Stimulated activated CD8-positive, alpha-beta memory T cell treated with anti-CD3 and anti-CD28 coated beads, Interleukin-4, amount 100 ng/mL, for 1 hour (primary cell): Measurements from ENCODE around the gene NUDT2.
"Not testable (repeated sequence)": the region's sequence is repeated elsewhere in the genome, so short reads cannot be mapped to it uniquely, and the experiment has no call there.

Source experiments
- DNase-seq, 2 donors: peaks; one replicate each; pipeline ENCODE4 v3.0.0-alpha.2; 2020; ENCODE audit warnings: low read depth in 2 of 2, low spot score in 1 of 2

Gene NUDT2

GRCh38 chr9:34328987-34329832 lies at the start of gene NUDT2, which contains the start of gene KIF24:
Gene NUDT2, plus strand, starts transcription at chr9:34329569. Its CDS starts 9,471 bp downstream, at chr9:34339040.
Gene KIF24, minus strand, starts transcription at chr9:34329268. Its CDS starts 17,922 bp downstream, at chr9:34311346.
- DNase-seq, result peak; percentile 82 to 87

DNA sequence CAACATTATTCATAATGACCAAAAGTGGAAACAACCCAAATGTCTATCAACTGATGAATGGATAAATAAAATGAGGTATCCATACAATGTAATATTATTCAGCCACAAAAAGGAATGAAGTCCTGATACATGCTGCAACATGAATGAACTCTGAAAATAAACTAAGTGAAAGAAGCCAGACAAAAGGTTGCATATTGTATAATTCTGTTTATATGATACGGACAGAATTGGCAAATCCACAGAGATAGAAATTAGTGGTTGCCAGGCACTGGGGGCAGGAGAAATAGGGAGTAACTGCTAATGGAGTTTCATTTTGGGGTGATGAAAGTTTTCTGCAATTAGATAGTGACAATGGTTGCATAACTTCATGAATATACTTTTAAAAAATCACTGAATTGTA lies 47.3 kb upstream of the NUDT2 start:
- DNase-seq, result no peak

DNA sequence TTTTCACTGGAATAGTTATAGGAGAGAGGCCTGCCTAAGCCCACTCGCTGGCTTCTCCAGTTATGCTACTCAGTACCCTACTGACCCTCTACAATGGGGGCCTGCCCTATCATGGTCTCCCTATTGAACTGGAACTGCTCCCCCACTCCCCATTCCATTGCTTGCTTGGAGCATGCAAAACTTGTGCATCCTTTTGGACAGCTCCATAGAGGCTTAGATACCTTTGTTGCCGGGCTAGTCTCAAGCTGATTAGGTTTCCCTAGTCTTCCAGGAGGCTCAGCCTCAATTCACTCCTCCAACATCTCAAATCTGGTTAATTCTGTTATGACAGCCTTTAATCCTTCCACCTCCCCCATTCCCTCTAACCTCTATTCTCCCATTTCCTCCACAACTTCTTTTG lies 40.2 kb upstream of the NUDT2 start:
- DNase-seq, result no peak

DNA sequence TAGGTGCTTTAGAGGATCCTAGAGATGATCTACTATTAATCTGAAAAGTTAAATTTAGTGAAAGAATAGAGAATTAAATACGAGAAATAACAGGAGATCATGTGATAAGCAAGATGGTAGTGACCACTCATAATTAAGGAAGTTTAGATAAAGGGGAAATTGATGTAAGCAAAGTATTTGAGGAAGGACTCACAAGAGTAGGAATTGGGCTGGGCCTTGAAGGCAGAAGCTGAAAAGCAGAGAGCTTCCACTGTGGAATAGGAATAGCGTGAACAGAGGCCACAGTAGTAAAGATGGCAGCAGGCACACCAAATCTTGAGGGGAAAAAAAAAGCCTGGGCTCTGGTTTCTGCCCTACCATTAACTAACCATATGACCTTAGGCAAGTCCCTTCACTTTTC lies 38.3 kb upstream of the NUDT2 start:
- no peak for DNase-seq

GRCh38 chr9:34291423-34291822 lies 37.9 kb upstream of the NUDT2 start:
- no peak for DNase-seq

DNA sequence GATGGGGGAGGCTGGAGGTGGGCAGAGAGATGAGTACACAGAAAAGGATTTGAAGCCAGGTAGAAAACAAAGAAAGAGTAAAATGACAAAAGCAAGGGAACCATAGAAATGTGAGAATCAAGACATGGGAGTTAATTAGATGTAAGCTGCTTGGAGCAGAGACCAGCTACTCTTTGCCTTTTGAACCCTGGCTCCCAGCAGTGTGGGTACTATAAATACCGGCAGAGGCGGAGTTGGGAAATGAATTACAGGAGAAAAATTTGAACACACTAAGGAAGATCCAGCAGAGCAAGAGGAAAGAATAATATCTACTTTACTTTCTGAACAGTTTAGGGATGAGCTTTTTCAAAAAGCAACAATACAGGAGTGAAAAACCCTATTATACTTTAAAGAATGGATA lies 36.8 kb upstream of the NUDT2 start:
- DNase-seq, result no peak

DNA sequence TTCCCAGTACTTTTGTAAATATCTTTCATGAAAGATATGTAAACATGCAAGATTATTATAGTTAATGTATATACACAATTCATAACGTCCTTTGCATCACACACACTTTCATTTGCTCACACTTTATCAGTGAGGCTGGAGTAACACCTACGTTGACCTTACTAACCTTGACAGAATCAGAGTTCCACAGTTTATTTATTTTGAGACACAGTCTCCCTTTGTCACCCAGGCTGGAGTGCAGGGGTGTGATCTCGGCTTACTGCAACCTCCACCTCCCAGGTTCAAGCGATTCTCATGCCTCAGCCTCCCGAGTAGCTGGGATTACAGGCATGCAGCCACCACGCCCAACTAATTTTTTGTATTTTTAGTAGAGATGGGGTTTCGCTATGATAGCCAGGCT lies 28.3 kb upstream of the NUDT2 start:
- DNase-seq, result not testable (repeated sequence)

DNA sequence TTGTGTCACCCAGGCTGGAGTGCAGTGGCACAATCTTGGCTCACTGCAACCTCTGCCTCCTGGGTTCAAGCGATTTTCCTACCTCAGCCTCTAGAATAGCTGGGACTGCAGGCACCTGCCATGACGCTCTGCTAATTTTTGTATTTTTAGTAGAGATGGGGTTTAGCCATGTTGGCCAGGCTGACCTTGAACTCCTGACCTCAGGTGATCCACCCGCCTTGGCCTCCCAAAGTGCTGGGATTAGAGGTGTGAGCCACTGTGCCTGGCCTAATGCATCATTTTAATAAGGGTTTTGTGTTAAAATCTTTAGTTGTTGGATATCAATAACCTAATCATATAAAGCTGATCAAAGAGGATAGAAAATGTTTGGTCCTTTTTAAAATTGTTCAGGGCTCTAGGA lies 21.1 kb upstream of the NUDT2 start:
- DNase-seq, result not testable (repeated sequence)

DNA sequence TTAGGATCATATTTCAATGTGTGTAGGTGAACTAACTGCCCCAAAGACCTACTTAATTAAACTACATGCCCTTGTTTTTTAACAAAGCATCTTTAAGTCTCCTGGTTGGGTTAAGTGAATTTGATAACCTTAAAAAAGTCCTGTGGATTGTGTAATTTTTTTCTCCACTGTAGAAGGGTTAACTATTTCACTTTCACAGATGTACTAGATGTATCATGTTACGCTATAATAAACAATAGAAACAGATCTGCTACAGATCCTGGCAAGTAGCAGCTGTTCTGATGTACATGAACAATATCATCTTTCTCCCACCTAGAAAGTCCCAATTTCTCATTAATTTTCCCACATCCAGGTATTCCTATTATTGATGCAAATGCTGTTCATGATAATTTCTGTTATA lies 19.2 kb upstream of the NUDT2 start:
- no peak for DNase-seq

- no peak for DNase-seq
Measured at GRCh38 chr9:34311499-34312185, 17.7 kb upstream of the NUDT2 start.

- no peak for DNase-seq
Measured at GRCh38 chr9:34317436-34317835, 11.9 kb upstream of the NUDT2 start.

GRCh38 chr9:34318163-34318790 lies 11.1 kb upstream of the NUDT2 start:
- DNase-seq, result no peak

GRCh38 chr9:34321451-34321850 lies 7.9 kb upstream of the NUDT2 start:
- DNase-seq, result no peak

DNA sequence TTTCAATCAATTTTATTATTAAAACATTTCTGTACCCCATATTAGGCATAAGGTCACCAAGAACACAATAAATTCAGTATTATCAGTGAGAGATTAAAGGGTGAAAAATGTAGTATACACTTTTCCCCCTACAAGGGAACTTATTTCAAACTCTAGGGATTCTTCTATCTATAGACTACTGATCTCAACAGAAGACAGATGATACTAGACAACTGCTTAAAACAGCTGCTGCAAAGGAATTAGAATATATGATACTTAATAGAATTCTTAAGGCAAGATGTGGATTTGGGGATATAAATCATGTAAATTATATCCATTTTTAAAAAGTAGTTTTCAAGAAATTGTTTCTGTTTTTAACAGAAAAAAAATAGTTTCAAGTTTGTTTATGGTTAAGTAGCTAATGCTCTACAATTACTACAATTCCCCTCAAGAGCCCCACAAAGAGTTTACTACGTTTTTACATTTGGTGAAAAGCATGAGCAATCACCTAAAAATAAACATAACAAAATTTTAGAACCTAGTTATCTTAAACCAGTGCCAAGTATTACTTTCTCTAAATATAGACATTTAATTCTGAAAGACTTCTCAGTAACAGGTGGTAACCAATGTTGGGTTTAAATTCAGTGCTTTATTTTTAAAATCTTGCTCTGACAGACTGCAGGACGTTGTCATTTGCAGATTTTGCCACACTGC lies 6.3 kb upstream of the NUDT2 start:
- DNase-seq, result no peak

- no peak for DNase-seq
Measured at GRCh38 chr9:34326690-34327089, 2.7 kb upstream of the NUDT2 start.

- no peak for DNase-seq
Measured at GRCh38 chr9:34328500-34328986, 826 bp upstream of the NUDT2 start.

GRCh38 chr9:34331196-34331595 lies 1.8 kb downstream of the NUDT2 start:
- no peak for DNase-seq

- DNase-seq, result no peak
Measured at GRCh38 chr9:34332076-34332964, 3.0 kb downstream of the NUDT2 start.

DNA sequence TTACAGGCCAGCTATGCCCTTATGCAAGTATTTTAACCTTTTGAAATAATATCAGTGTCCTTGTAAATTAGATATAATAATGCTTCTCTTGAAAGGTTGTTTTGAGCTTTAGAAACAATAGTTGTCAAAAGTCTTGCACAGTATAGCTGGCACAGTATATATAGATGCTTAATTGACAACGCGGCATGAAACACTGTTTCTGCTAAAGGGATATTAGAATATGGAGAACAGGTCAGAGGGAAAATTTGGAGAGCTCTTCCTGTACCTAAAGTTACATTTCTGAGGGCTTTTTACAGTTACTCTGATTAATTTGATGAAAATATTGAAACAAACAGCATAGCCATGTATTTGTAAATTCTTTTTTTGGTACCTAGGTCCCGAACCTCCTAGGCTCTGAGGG lies 4.5 kb downstream of the NUDT2 start:
- DNase-seq, result no peak

DNA sequence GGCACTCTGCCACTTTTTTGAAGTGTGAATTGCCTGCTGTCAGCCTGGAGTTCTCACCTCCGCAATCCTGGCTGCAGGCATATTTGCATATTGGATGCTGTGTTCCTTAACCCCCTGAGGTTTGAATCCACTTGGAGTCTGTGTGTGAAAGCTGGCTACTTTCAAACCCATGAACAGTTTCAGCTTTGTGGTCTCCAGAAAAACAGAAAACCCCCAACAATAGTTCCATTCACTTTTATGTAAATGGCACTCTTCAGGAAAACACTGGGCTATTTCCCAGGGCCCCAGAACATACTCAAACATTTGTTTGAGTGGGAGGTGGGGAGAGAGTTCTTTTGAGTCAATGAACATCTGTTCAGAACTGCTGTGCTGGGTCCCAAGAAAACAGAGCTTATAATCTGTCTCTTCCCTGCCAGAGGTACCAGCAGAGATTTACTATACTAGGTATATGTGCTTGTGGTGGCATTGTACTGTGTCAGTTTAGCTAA lies 5.0 kb downstream of the NUDT2 start:
- no peak for DNase-seq
